NCI-H2171 (cell line): Measurements from ENCODE around the gene DAB2IP.

Experiments
- DNase-seq: peaks from one replicate; lab custom pipeline; 2025; lab: John Stamatoyannopoulos, UW

Gene DAB2IP

DNA sequence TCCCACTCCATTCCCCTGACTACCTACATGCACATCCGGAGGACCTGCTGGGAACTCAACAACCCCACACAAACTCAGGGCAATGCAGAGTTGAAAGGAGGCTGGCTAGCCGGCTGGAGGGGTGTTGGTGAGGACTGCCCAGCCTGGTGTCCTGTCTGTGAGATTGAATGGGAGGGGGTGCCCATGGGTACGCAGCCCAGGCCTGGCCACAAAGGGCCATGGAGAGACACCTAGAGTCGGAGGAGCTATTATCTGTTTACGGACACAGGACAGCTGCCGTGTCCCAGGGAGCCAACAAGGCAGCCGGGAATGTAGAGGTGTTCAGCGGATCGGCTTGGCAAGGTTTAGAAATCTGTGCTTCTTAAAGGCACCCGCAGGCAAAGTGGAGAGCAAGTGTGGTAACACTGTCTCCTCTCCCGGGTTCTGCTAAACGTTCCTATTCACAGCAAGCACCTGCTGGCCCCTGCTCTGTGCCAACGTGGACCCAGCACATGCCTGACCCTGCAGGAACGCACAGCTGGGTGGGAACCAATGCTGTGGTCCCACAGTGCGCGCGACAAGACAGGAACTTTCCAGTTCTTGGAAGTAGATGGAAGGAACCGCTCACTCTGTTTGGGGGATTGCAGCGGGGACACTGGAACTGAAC lies 166.7 kb downstream of the DAB2IP start:
- DNase-seq: no peak

DNA sequence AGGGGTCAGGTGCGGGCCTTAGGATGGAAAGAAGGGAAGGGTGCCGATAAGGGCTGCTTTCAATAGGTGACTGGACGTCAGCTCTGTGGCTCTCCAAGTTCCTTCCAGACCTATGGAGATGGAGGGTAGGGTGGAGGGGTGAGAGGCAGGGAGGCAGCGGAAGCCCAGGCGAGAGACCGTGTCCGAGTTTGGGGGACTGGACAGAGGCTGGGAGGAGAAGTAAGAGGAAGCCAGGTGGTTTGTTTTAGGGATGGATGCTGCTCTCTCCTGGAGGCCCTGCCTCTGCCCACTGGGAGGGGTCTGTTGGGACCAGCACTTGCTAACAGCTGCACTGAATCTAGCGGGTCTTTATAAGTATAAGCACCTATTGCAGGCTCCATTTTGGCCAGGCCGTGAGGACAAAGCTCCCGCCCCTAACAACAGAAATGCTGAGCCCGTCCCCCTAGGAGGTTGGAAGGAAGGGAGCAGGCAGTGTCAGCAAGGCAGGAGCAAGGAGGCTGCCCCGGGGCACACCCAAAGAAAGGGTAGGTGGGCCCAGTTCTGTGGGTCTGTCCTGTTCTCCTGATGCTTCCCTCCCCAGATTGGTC lies 167.5 kb downstream of the DAB2IP start:
- no peak for DNase-seq

DNA sequence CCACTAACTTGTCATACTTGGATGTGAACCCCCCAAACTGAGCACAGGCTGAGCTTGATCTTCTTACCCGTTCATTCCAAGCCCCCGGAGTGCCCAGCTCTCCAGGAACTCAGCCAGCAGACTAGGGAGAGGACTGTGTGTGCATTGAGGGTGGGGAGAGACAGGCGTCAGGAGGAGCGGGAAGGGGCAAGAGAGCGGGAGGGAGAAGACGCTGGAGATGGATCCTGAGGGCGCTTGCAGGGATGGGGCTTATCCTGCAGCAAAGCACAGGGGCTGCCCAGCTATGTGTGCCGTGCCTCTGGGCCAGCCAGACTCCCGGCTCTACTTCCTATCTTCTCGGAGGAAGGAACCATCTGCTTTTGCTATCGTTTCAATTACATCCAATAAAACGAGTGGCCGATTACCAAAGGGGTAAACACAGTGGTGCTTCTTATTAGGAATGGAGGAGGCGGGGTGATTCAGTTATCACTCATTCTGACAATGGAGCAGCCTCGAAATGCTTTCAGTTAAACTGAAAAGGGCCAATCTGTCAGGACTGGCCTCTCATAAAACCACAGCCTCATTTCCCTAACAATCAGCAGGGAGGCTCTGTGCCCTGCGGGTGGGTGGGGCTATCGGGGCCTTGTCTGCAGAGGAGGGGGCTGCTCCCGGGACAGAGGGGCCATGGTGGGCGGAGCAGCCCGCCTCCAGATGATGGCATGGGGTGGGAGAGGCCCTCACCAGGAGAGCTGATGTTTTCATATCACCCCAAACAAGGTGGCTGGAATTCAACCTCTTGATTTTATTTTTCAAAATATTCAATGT lies 168.2 kb downstream of the DAB2IP start:
- no peak for DNase-seq

DNA sequence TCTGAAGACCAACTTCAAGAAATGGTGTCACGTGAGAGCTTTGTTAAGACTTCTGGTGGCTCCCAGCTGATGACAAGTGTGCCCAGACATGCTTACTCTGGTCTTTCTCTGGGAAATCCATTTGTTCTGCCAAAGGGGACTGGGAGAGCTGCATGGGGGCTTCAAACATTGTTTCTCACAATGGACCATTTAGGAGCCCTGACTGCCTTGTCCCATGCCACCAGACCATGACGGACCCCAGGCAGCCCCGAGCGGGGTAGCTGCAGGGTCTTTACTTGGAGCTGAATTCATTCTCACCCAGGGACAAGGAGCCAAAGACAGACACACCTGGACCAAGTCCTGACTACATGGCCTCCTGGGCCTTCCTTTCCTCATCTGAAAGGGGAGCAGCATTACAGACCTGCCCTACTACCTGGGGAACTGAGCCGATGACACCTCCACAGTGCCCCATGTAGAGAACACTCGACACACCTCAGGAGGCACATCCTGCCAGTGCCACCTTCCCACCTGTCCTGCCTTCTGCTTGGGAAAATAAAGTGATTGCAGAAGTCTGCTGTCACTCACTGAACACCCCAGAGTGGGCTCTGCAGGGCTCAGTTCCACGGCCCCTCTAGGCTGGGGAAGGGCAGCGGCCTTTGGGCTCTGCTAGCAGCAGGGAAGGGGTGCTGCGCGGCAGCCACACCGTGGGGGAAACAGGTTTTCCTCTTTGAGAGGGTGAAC lies 169.0 kb downstream of the DAB2IP start:
- DNase-seq: no peak

GRCh38 chr9:121821326-121821725 lies 169.9 kb downstream of the DAB2IP start:
- DNase-seq: no peak

DNA sequence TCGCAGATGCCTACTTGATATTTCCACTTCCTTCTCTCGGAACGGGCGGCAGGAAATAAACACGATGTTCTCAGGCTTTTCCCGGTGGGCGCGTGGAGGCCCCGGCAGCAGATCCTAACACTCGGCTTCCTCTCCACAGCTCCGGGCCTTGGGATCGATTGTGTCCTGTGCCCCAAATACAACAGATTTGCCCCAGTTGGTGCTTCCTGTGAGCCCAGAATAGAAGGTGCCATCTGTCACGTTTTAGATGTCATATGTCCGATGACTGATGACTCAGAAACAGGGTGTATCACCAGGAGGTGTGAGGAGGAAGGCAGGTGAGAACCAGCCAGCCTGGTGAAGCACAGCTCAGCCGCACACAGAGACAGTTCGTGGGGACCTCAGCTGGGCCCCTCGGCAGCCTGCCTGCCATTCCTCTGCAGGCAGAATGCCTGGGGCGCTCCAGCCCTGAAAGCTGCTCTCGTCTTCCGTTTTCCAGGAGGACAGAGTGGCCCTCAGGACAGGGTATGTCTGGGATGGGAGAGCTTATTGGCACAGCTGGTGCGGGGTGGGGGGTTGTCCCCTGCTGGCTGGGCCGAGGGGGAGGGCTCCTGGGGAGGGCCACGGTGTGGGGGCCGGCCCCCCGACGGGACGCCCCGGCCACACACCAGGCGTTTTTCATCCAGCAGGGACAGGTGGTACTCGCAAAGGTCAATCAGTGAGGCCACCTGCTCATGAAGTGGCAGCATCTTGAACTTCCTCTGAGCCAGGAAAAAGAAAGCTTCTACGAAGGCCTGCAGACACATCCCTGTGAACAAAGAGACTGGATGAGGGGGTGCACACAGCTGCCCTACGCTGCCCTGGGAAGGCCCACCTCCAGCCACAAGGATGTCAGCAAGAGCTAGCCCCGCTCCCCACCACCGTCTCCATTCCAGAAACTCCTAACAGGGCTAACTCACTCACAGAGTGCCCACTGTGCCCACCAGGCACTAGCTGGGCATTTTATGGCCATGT lies 171.0 kb downstream of the DAB2IP start:
- peak; percentile 84 for DNase-seq

DNA sequence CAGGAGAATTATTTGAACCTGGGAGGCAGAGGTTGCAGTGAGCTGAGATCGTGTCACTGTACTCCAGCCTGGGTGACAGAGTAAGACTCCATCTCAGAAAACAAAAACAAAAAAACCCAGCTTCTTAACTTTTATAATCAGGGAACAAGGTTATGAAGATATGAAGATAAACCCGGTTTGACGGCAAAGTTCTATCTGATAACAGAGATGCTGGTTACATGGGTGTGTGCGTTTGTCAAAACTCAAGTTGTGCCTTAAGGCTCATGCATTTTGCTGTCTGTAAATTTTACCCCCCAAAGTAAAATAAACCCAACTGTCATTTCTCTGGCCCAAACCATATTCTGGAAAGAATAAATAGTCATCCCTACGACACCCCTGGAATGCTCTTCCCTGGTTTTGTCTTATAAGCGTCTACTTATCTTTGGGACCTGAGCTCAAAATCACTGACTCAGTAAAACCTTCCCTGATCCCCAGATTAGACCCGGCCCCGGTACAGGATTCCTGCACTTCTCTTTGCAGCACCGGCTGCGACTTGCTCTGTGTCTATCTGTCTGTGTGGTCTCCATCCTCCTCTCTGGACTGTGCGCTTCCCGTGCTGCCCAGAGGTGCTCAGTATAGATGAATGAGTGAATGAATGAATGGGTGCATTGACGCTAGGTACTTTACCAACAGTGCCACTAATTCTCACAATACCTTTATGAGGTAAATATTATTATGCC lies 172.2 kb downstream of the DAB2IP start:
- no peak for DNase-seq

DNA sequence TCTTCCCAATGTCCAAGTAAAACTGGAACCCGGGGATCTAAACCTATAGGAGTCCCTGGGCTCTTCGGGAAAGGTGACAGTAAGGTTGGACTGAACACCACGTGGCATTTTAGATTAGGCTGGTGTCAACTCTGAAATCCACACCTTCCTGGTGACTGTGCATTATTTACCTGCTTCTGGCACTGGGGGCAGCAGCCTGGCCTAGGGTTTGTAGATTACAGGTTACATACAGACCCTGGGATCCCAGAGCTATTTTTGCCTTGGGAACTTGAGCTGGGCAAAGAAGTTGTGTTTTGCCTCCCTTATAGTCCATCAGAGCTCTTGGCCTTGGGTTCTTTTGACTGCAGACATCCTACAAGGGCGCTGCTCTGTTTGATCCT lies 173.2 kb downstream of the DAB2IP start:
- DNase-seq: no peak

- DNase-seq: no peak
Observed at GRCh38 chr9:121825031-121825691, 173.7 kb downstream of the DAB2IP start.

GRCh38 chr9:121826711-121827110 lies 175.3 kb downstream of the DAB2IP start:
- no peak for DNase-seq

DNA sequence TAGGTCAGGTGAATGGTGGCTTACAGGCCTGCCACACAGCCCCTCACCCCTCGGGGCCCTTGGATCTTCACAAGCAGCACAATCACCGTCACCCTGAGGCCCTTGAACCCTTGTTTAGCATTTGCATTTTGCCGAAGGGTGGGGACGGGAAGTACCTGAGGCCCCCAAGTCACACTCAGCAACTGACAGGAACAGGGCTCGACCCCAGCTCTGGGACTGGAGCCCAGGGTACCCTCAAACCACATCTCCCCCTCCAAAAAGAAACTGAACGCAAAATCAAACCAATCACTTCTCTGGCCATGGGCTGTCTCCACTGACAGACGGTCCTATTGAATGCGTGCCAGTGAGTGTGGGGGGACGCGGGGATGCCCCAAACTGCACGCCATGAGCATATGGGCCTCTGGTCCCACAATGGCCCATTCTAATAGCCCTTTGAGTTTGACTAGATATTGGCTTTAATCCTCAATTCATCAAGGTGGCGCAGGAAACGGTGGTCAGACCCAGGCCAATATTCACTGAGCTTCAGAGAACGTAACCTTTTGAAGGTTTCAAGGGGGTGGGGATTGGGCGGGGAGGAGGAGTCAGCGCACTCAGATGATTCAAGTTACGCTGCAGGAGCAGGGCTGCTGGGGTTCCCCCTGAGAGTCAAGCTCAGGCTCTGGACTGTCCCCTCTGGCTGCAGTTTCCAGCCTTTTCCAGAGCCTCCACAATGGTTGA lies 176.0 kb downstream of the DAB2IP start:
- no peak for DNase-seq

GRCh38 chr9:121830441-121831140 lies 179.2 kb downstream of the DAB2IP start:
- no peak for DNase-seq

DNA sequence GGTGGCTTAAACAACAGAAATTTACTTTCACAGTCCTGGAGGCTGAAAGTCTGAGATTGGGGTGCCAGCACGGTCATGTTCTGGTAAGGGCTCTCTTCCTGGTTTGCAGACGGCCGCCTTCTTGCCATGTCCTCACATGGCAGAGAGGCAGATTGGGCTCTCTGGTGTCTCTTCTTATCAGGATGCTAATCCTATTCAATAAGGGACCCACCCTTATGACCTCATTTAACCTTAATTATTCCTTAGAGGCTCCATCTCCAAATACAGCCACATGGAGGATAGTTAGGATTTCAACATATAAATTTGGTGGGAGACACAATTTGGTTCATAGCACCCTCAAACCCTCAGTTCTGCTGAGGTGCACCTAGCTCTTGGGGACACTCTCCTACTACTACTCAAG lies 180.4 kb downstream of the DAB2IP start:
- no peak for DNase-seq

GRCh38 chr9:121833061-121833460 lies 181.6 kb downstream of the DAB2IP start:
- no peak for DNase-seq
